CD14-positive monocyte (primary cell): Measurements from ENCODE around the gene MYH7. TPM values are rescaled to one million over a fixed set of nuclear protein-coding genes. Genes with fewer than 3 reads are reported as not detected.
A peak's percentile ranks its signal among the peaks of the same experiment; 100 is the strongest.

Experiments used
- DNase-seq, 3 donors: peaks; one replicate each; pipeline ENCODE4 v3.0.0-alpha.2; 2011 to 2022
- H2AFZ ChIP-seq: 2 replicates; pipeline ENCODE4 v1.6.0; 2012; ENCODE audit warnings: mild to moderate bottlenecking, low read depth, low read length, inconsistent platforms; ENCODE audit not compliant: insufficient read depth, poor library complexity, severe bottlenecking
- H3K27ac ChIP-seq, 2 donors: 1 replicate in 1 of 2; 2 replicates in 1 of 2; pipeline ENCODE4 v1.5.1; 2012 to 2013; ENCODE audit warnings: low read length in 2 of 2, control low read depth in 1 of 2, inconsistent platforms in 1 of 2, low read depth in 1 of 2, mild to moderate bottlenecking in 1 of 2
- H3K27me3 ChIP-seq, 2 donors: one replicate each; pipeline versions ENCODE4 v1.6.0 to v1.6.1; 2011 to 2013; ENCODE audit warnings: low read length in 2 of 2; ENCODE audit not compliant: control insufficient read depth in 2 of 2, insufficient read depth in 2 of 2
- H3K36me3 ChIP-seq, 2 donors: replicated peaks in 1 of 2; 1 replicate in 1 of 2; 2 replicates in 1 of 2; pipeline versions ENCODE4 v1.5.1 to v1.6.1; 2012 to 2013; ENCODE audit warnings: low read length in 2 of 2, control low read depth in 1 of 2, inconsistent platforms in 1 of 2, mild to moderate bottlenecking in 1 of 2; ENCODE audit not compliant: insufficient read depth in 2 of 2, control insufficient read depth in 1 of 2
- H3K4me1 ChIP-seq, 2 donors: 1 replicate in 1 of 2; 2 replicates in 1 of 2; pipeline versions ENCODE4 v1.5.1 to v1.6.1; 2012 to 2013; ENCODE audit warnings: low read length in 2 of 2, control low read depth in 1 of 2, inconsistent platforms in 1 of 2, mild to moderate bottlenecking in 1 of 2, moderate library complexity in 1 of 2; ENCODE audit not compliant: insufficient read depth in 2 of 2, control insufficient read depth in 1 of 2
- H3K4me2 ChIP-seq: replicated peaks from 2 replicates; pipeline ENCODE3; 2012; ENCODE audit warnings: low read length, moderate library complexity, mild to moderate bottlenecking; ENCODE audit not compliant: poor library complexity, severe bottlenecking; ENCODE audit errors: extremely low read depth
- H3K4me3 ChIP-seq, 3 experiments: fragments of 200-600 bp in 1 of 3; sonication (generic) in 1 of 3; replicated peaks in 1 of 3; 1 replicate in 2 of 3; 2 replicates in 1 of 3; pipeline ENCODE4 v1.5.1; 2011 to 2013; ENCODE audit warnings: low read length in 3 of 3, mild to moderate bottlenecking in 3 of 3, control low read depth in 2 of 3, low read depth in 2 of 3, inconsistent platforms in 1 of 3, moderate library complexity in 1 of 3
- H3K79me2 ChIP-seq: 2 replicates; pipeline ENCODE4 v1.6.0; 2012; ENCODE audit warnings: mild to moderate bottlenecking, control low read depth, inconsistent platforms, low read length, moderate library complexity; ENCODE audit not compliant: insufficient read depth
- H3K9ac ChIP-seq: 2 replicates; pipeline ENCODE4 v1.6.0; 2017; ENCODE audit warnings: low read length, mild to moderate bottlenecking; ENCODE audit not compliant: insufficient read depth, poor library complexity, severe bottlenecking
- H3K9me3 ChIP-seq, 2 donors: replicated peaks in 1 of 2; 1 replicate in 1 of 2; 2 replicates in 1 of 2; pipeline versions ENCODE4 v1.5.1 to v1.6.1; 2012 to 2013; ENCODE audit warnings: low read length in 2 of 2, control low read depth in 1 of 2; ENCODE audit not compliant: control insufficient read depth in 1 of 2, insufficient read depth in 1 of 2
- H4K20me1 ChIP-seq: 2 replicates; pipeline ENCODE4 v1.6.0; 2012; ENCODE audit warnings: mild to moderate bottlenecking, low read length, control low read depth, moderate library complexity; ENCODE audit not compliant: insufficient read depth
- H3K27ac Mint-ChIP-seq, 7 donors: one replicate each; pipeline ENCODE4 v1.8.0; 2020; ENCODE audit warnings: mild to moderate bottlenecking in 7 of 7, mixed read lengths in 7 of 7, moderate library complexity in 6 of 7, inconsistent platforms in 2 of 7
- H3K27me3 Mint-ChIP-seq, 3 donors: one replicate each; pipeline ENCODE4 v1.8.0; 2021 to 2022; ENCODE audit warnings: low read depth in 3 of 3, mild to moderate bottlenecking in 3 of 3, mixed read lengths in 3 of 3, moderate library complexity in 3 of 3, inconsistent platforms in 1 of 3
- H3K36me3 Mint-ChIP-seq, 2 donors: one replicate each; pipeline ENCODE4 v1.8.0; 2020; ENCODE audit warnings: mixed read lengths in 2 of 2, inconsistent platforms in 1 of 2, mild to moderate bottlenecking in 1 of 2
- H3K4me1 Mint-ChIP-seq: one replicate; pipeline ENCODE4 v1.8.0; 2020; ENCODE audit warnings: mild to moderate bottlenecking, mixed read lengths
- H3K4me3 Mint-ChIP-seq, 2 donors: one replicate each; pipeline ENCODE4 v1.8.0; 2020; ENCODE audit warnings: mild to moderate bottlenecking in 2 of 2, mixed read lengths in 2 of 2, moderate library complexity in 1 of 2
- H3K9me3 Mint-ChIP-seq, 7 donors: one replicate each; pipeline ENCODE4 v1.8.0; 2020 to 2022; ENCODE audit warnings: mixed read lengths in 7 of 7, mild to moderate bottlenecking in 6 of 7, moderate library complexity in 6 of 7, inconsistent platforms in 2 of 7
- WGBS: methylation state at CpG from one replicate; pipeline ENCODE4 v1.1.5; 2013; ENCODE audit warnings: missing lambda C conversion rate; ENCODE audit not compliant: insufficient coverage; 5-methylcytosine and 5-hydroxymethylcytosine counted together
- intact Hi-C, 2 donors: fragments of 100-400 bp; cut with micrococcal nuclease; formaldehyde crosslinking; loops; one replicate each; pipeline versions ENCODE4 v1.15.0 to v1.15.1; 2023
- polyA plus RNA-seq, 3 donors: library from polyadenylated mRNA; depleted of rRNA in 1 of 3; unstranded in 2 of 3; stranded (reverse) in 1 of 3; fragments of 300-500 nt in 2 of 3; fragments of >200 nt in 1 of 3; fragmentation: Illumina TruSeq in 2 of 3; gene quantifications; 1 replicate in 2 of 3; 2 replicates in 1 of 3; pipeline ENCODE4 v1.2.3, GENCODE V29; 2012 to 2021
- TF ChIP-seq, protein P1 (sequence below): fragments of 200-600 bp; IDR thresholded peaks from one replicate; pipeline ENCODE4 v1.8.0; 2022; ENCODE audit warnings: antibody characterized with exemption, mild to moderate bottlenecking

The MYH7 gene
- polyA plus RNA-seq, 3 donors, result not detected

DNA sequence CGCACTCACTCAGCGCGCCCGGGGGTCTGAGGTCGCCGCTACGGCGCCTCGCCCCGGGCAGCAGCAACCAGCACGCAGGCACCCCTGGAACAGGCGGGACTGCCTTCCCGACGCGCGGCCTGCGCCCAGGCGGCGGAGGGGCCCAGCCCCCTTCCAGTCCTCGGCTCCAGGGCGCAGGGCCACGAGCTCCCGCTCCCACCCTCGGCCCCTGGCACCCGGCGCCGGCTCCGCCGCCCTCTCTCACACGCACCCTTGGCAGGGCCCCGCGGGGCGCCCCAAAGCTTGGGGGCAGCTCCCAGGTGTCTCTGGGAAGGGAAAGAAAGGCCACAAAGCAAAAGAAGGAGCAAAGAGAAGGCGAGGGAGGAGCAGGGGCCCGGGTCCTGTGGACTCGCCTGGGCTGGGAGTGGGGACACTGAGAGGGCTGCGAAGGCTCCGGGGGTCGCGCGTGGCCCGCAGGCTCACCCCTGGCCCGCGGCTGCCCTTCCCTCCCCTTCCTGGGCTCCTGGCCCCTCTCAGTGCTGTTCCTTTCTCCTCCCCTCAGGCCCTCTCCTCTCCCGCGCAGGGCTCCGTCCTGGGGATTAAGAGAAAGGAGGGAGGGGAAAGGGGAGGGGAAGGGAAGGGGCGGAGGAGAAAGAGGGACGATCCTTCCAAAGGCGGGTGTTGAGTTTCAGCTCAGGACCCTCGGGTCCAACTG, 69.6 kb downstream of the MYH7 start:
- H3K9me3 ChIP-seq, result no peaks in the 10 kb centered on the region
- intact Hi-C loops, result no loop called here
- H2AFZ ChIP-seq, result no peak overlapping the region
- no peaks in the 10 kb centered on the region for H3K4me1 ChIP-seq
- no peak overlapping the region for H3K4me3 Mint-ChIP-seq
- no peak overlapping the region for H3K4me3 ChIP-seq
- TF ChIP-seq, protein P1, sequence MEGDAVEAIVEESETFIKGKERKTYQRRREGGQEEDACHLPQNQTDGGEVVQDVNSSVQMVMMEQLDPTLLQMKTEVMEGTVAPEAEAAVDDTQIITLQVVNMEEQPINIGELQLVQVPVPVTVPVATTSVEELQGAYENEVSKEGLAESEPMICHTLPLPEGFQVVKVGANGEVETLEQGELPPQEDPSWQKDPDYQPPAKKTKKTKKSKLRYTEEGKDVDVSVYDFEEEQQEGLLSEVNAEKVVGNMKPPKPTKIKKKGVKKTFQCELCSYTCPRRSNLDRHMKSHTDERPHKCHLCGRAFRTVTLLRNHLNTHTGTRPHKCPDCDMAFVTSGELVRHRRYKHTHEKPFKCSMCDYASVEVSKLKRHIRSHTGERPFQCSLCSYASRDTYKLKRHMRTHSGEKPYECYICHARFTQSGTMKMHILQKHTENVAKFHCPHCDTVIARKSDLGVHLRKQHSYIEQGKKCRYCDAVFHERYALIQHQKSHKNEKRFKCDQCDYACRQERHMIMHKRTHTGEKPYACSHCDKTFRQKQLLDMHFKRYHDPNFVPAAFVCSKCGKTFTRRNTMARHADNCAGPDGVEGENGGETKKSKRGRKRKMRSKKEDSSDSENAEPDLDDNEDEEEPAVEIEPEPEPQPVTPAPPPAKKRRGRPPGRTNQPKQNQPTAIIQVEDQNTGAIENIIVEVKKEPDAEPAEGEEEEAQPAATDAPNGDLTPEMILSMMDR, result no peak
- H3K79me2 ChIP-seq, result no peaks in the 10 kb centered on the region
- H3K9ac ChIP-seq, result no peak overlapping the region
- H3K4me2 ChIP-seq, result no peak overlapping the region
- no peak for DNase-seq
- H3K4me1 Mint-ChIP-seq, result peaks cover 2% of the 10 kb centered on the region
- H3K27ac ChIP-seq, result no peak overlapping the region
- H3K36me3 Mint-ChIP-seq, result peaks cover 0 to 2% of the 10 kb centered on the region in 2 donors
- H4K20me1 ChIP-seq, result no peaks in the 10 kb centered on the region
- H3K27me3 ChIP-seq, result peaks cover 25 to 54% of the 10 kb centered on the region in 2 donors
- 1% methylated on average over 24 of the region's 51 CpGs for WGBS
- peaks cover 0 to 10% (median 0%) of the 10 kb centered on the region in 7 donors for H3K9me3 Mint-ChIP-seq
- peaks cover 44 to 60% (median 54%) of the 10 kb centered on the region in 3 donors for H3K27me3 Mint-ChIP-seq
- H3K36me3 ChIP-seq, result no peaks in the 10 kb centered on the region
- H3K27ac Mint-ChIP-seq, result no peak overlapping the region

DNA sequence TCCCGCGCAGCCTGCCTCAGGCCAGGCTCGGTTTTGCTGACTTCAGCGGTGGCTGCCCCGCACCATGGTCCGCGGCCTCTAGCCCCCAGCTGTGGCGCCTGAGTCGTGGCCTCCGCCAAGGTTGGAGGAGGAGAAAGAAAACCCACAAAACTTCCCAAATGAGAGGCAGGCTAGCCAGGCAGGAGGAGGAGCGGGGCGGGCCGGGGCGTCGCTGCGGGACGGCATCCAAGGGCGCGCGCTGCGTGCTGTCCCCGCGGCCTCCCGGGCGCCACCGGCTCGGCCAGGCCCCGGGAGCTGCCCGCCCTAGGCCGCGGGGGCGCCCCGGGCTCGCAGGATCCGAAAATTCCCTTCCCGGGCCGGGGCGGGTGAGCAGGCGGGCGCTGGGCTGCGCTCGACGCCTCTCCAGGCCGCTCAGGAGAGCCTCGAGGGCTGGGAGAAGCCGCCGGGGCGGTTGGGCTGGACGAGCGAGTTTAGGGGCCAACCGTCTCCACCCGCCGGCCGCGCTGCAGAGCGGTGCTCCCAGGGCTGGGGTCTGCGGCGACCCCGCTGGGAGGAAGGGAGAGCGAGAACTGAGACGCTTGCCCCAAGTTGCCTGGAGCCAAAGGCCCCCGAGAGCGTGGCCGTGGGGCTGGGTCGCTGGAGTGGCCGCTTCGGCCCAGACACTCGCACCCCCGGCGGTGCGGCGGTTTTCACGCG, 70.3 kb downstream of the MYH7 start, which contains the start of gene EFS:
Gene EFS (minus strand): TSS at position 137 of the 696 bp plus-strand sequence. CDS start 147 bp downstream, outside the sequence.
- H3K79me2 ChIP-seq, result no peaks in the 10 kb centered on the region
- H3K4me2 ChIP-seq, result no peak within 1 kb of the TSS
- intact Hi-C loops, result no loop called here
- peaks cover 25 to 54% of the 10 kb centered on the region in 2 donors for H3K27me3 ChIP-seq
- Mint-ChIP-seq H3K27ac (no peak within 1 kb of the TSS), H3K27me3 (peaks cover 44 to 60% (median 50%) of the 10 kb centered on the region in 3 donors), H3K4me3 (peak within 1 kb of the TSS in 1 of 2 donors; percentile 79), H3K36me3 (peaks cover 0 to 2% of the 10 kb centered on the region in 2 donors), H3K9me3 (peaks cover 0 to 10% (median 0%) of the 10 kb centered on the region in 7 donors), H3K4me1 (peaks cover 2% of the 10 kb centered on the region)
- no peaks in the 10 kb centered on the region for H3K9me3 ChIP-seq
- no peak within 1 kb of the TSS for H3K4me3 ChIP-seq
- H2AFZ ChIP-seq, result no peak within 1 kb of the TSS
- H3K9ac ChIP-seq, result no peak within 1 kb of the TSS
- H3K27ac ChIP-seq, result no peak within 1 kb of the TSS
- WGBS, result 2% methylated on average over 69 of the region's 74 CpGs
- no peaks in the 10 kb centered on the region for H3K4me1 ChIP-seq
- no peak for DNase-seq
- TF ChIP-seq, protein P1, result no peak
- H3K36me3 ChIP-seq, result no peaks in the 10 kb centered on the region
- H4K20me1 ChIP-seq, result no peaks in the 10 kb centered on the region
